Fibroblast of peridontal ligament (primary cell): Measurements from ENCODE around the gene MAML2.

ENCODE experiments used
- DNase-seq: peaks from one replicate; pipeline ENCODE4 v3.0.0-alpha.2; 2010; ENCODE audit errors: extremely low read depth

Gene MAML2

GRCh38 chr11:96241331-96241841 is 101.6 kb downstream of the MAML2 start:
- DNase-seq, result no peak

- no peak for DNase-seq
These were observed 104.3 kb downstream of the MAML2 start for GRCh38 chr11:96238563-96239135.

GRCh38 chr11:96237766-96238266 is 105.2 kb downstream of the MAML2 start:
- no peak for DNase-seq

GRCh38 chr11:96235751-96236150 is 107.2 kb downstream of the MAML2 start:
- DNase-seq, result peak; percentile 74

GRCh38 chr11:96234866-96235441 is 108.0 kb downstream of the MAML2 start:
- DNase-seq, result no peak

- DNase-seq, result no peak
These were observed 110.9 kb downstream of the MAML2 start for GRCh38 chr11:96232132-96232531.

GRCh38 chr11:96230686-96231085 is 112.3 kb downstream of the MAML2 start:
- no peak for DNase-seq

GRCh38 chr11:96229354-96229977 is 113.5 kb downstream of the MAML2 start:
- no peak for DNase-seq

- peak; percentile 62 for DNase-seq
These were observed 114.1 kb downstream of the MAML2 start for GRCh38 chr11:96228910-96229309.

GRCh38 chr11:96228473-96228891 is 114.5 kb downstream of the MAML2 start:
- DNase-seq, result peak; percentile 87

GRCh38 chr11:96227244-96227643 is 115.8 kb downstream of the MAML2 start:
- DNase-seq, result no peak

- DNase-seq, result no peak
These were observed 119.9 kb downstream of the MAML2 start for GRCh38 chr11:96223083-96223482.

- DNase-seq, result no peak
These were observed 120.9 kb downstream of the MAML2 start for GRCh38 chr11:96222102-96222501.

- DNase-seq, result no peak
These were observed 121.5 kb downstream of the MAML2 start for GRCh38 chr11:96221244-96222070.

GRCh38 chr11:96219981-96220623 is 122.9 kb downstream of the MAML2 start:
- peak; percentile 37 for DNase-seq

- DNase-seq, result no peak
These were observed 124.1 kb downstream of the MAML2 start for GRCh38 chr11:96218901-96219300.

GRCh38 chr11:96218006-96218405 is 125.0 kb downstream of the MAML2 start:
- no peak for DNase-seq

- no peak for DNase-seq
These were observed 125.8 kb downstream of the MAML2 start for GRCh38 chr11:96217206-96217605.

- no peak for DNase-seq
These were observed 127.2 kb downstream of the MAML2 start for GRCh38 chr11:96215826-96216225.

GRCh38 chr11:96215110-96215782 is 127.7 kb downstream of the MAML2 start:
- peak; percentile 70 for DNase-seq

GRCh38 chr11:96214777-96215109 is 128.3 kb downstream of the MAML2 start:
- no peak for DNase-seq
